OCI-LY7 (cell line): ENCODE data around the gene MRC2. TPM values are rescaled to one million over a fixed set of nuclear protein-coding genes. Genes with fewer than 3 reads are reported as not detected.
A peak's percentile ranks its signal among the peaks of the same experiment; 100 is the strongest.

Source experiments
- BruUV-seq: library from RNA; stranded (reverse); fragments of 400-500 nt; replicated peaks from 2 replicates; lab custom pipeline; 2021; lab: Mats Ljungman, UMichigan
- CTCF ChIA-PET: fragments of 300-600 bp; sonication (Branson Sonifier 250); formaldehyde crosslinking; loops from one replicate; lab custom pipeline; 2022; ENCODE audit warnings: antibody characterized with exemption; ENCODE audit not compliant: unreplicated experiment; lab: Charles Lee
- POLR2A ChIA-PET: fragments of 300-600 bp; sonication (Branson Sonifier 250); formaldehyde crosslinking; loops from one replicate; lab custom pipeline; 2022; ENCODE audit warnings: antibody characterized with exemption; lab: Charles Lee
- DNase-seq: peaks from one replicate; pipeline ENCODE4 v3.0.0-alpha.2; 2015; ENCODE audit warnings: low spot score
- H2AFZ ChIP-seq: fragments of 200-600 bp; sonication (generic), shearing (Covaris generic); 2 replicates; pipeline ENCODE4 v1.6.1; 2014; ENCODE audit warnings: mild to moderate bottlenecking, antibody characterized with exemption, low read length, moderate library complexity
- H3K27ac ChIP-seq: fragments of 200-600 bp; sonication (generic); 2 replicates; pipeline ENCODE4 v1.5.1; 2014; ENCODE audit warnings: mixed run types, low read depth, mild to moderate bottlenecking, moderate library complexity, low read length, inconsistent platforms; ENCODE audit not compliant: poor library complexity, severe bottlenecking
- H3K36me3 ChIP-seq: fragments of 200-600 bp; sonication (generic); 2 replicates; pipeline ENCODE4 v1.6.1; 2014; ENCODE audit warnings: mild to moderate bottlenecking, antibody characterized with exemption, low read length, moderate library complexity, mixed read lengths; ENCODE audit not compliant: insufficient read depth
- H3K4me1 ChIP-seq: fragments of 200-600 bp; sonication (generic); 2 replicates; pipeline ENCODE4 v1.5.1; 2014; ENCODE audit warnings: mild to moderate bottlenecking, low read length; ENCODE audit not compliant: insufficient read depth, poor library complexity, severe bottlenecking
- H3K4me2 ChIP-seq: fragments of 200-600 bp; sonication (generic); 2 replicates; pipeline ENCODE4 v1.6.1; 2014; ENCODE audit warnings: mild to moderate bottlenecking, low read length
- H3K4me3 ChIP-seq: fragments of 200-600 bp; sonication (generic); 2 replicates; pipeline ENCODE4 v1.5.1; 2014; ENCODE audit warnings: mild to moderate bottlenecking, low read depth, low read length; ENCODE audit not compliant: poor library complexity, severe bottlenecking
- H3K79me2 ChIP-seq: fragments of 200-600 bp; sonication (generic); 2 replicates; pipeline ENCODE4 v1.6.1; 2016; ENCODE audit warnings: low read depth, mild to moderate bottlenecking, low read length, moderate library complexity, mixed read lengths; ENCODE audit not compliant: insufficient read depth
- H3K9me2 ChIP-seq: fragments of 200-600 bp; sonication (generic); 2 replicates; pipeline ENCODE4 v1.6.1; 2016; ENCODE audit warnings: mild to moderate bottlenecking, low read length, mixed read lengths; ENCODE audit not compliant: insufficient read depth
- H3K9me3 ChIP-seq: fragments of 200-600 bp; sonication (generic); 2 replicates; pipeline ENCODE4 v1.6.1; 2014; ENCODE audit warnings: mild to moderate bottlenecking, mixed run types, low read length, mixed read lengths
- H4K20me1 ChIP-seq: fragments of 200-600 bp; sonication (generic); 2 replicates; pipeline ENCODE4 v1.6.1; 2014; ENCODE audit warnings: mild to moderate bottlenecking, antibody characterized with exemption, low read length, moderate library complexity, mixed read lengths; ENCODE audit not compliant: insufficient read depth
- CTCF ChIP-seq: fragments of 200-600 bp; sonication (generic); conservative IDR thresholded peaks from 2 replicates; pipeline ENCODE4 v1.5.1; 2014; ENCODE audit warnings: mild to moderate bottlenecking, antibody characterized with exemption, low read length, moderate library complexity, mixed read lengths
- EZH2phosphoT487 ChIP-seq: fragments of 200-600 bp; sonication (generic); IDR thresholded peaks from 2 replicates; pipeline ENCODE4 v1.6.1; 2018; ENCODE audit warnings: low read depth, borderline replicate concordance, mild to moderate bottlenecking, mixed run types, antibody characterized with exemption, low read length, moderate library complexity, mixed read lengths
- intact Hi-C: fragments of 100-400 bp; cut with micrococcal nuclease; formaldehyde crosslinking; loops from one replicate; pipeline ENCODE4 v1.10.0; 2022; ENCODE audit not compliant: unreplicated experiment
- total RNA-seq, 2 experiments: library from RNA; depleted of rRNA in 1 of 2; stranded (reverse); fragments of >200 nt in 1 of 2; shearing (Covaris generic) in 1 of 2; gene quantifications; 2 replicates each; pipeline ENCODE4 v1.2.3, GENCODE V29; 2014 to 2022

MRC2 gene
- total RNA-seq, 2 experiments from 2014 or later: 0.19 to 0.27 TPM

GRCh38 chr17:62653002-62653825 is 25.7 kb downstream of the MRC2 start:
- Histone ChIP-seq H3K9me2 (no peaks in the 10 kb centered on the region), H3K4me3 (no peak overlapping the region)
- CTCF ChIA-PET: no interaction called here

GRCh38 chr17:62653826-62654761 is 26.6 kb downstream of the MRC2 start:
- no peaks in the 10 kb centered on the region for H4K20me1 ChIP-seq
- H2AFZ ChIP-seq: no peak overlapping the region
- ChIA-PET POLR2A (no interaction called here), CTCF (no interaction called here)
- H3K36me3 ChIP-seq: no peaks in the 10 kb centered on the region
- no peak overlapping the region for H3K4me3 ChIP-seq
- H3K4me2 ChIP-seq: no peak overlapping the region
- no peaks in the 10 kb centered on the region for H3K9me2 ChIP-seq
- intact Hi-C loops: no loop called here
- H3K79me2 ChIP-seq: no peaks in the 10 kb centered on the region
- H3K4me1 ChIP-seq: no peaks in the 10 kb centered on the region
- H3K27ac ChIP-seq: no peak overlapping the region
- H3K9me3 ChIP-seq: no peaks in the 10 kb centered on the region
- no peak for TF ChIP-seq EZH2phosphoT487
- TF ChIP-seq CTCF: no peak
- BruUV-seq: no TSS peak
- DNase-seq: no peak

More at GRCh38 chr17:62653002-62653825, 25.7 kb downstream of the MRC2 start:
- no peaks in the 10 kb centered on the region for H3K9me3 ChIP-seq
- intact Hi-C loops: no loop called here
- H3K4me1 ChIP-seq: no peaks in the 10 kb centered on the region
- H3K36me3 ChIP-seq: no peaks in the 10 kb centered on the region
- no peaks in the 10 kb centered on the region for H4K20me1 ChIP-seq
- TF ChIP-seq EZH2phosphoT487 (no peak), CTCF (no peak)
- POLR2A ChIA-PET: no interaction called here
- H2AFZ ChIP-seq: no peak overlapping the region
- no peak for DNase-seq
- no TSS peak for BruUV-seq
- H3K79me2 ChIP-seq: no peaks in the 10 kb centered on the region
- H3K4me2 ChIP-seq: peak overlapping the region; percentile 33; the same call in 1 of the 2 replicates
- H3K27ac ChIP-seq: no peak overlapping the region
